ENCODE data around the gene SPEM3.
A peak's percentile ranks its signal among the peaks of the same experiment; 100 is the strongest.

SPEM3 gene

DNA sequence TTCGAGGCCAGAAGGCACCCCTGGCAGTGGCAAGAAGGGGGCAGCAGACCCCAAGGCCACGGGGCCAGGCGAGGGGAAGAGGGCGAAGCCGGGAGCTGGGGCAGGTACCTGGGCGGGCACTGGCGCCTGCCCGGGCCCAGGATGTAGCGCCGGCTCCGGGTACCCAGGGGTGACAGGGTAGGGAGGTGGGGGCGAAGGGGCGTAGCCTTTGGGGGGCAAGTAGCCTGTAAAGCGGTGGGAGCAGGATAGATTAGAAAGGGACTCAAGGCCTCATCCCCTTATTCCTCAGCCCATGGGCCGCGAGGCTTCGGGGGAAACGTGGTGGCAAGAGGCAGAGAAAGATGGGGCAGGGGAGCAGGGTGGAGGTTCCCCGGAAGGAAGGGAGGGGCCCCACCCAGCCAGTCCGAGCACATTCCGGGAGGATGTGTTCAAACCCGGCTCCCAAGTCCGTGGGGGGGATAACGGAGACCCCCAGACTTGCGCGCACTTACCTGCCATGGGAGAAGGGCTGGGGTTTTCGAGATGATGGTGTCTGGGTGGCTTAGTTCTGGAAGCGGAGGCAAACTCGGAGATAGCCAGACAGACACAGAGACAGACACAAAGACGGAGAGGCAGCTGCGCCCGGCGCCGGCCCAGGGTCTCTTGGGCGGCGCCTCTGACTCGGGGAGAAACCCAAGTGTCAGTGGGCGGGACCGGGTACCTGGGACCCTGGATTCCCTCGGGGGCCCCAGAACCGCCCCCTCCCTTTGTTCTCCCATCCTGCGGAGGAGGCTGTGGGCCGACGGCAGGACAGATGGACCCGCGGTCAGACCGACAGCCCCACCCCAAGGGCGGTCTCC lies 34.8 kb upstream of the SPEM3 start:
- Histone ChIP-seq H2BK5ac (ENCODE audit: low read depth, low read length, poor library complexity) (peak overlapping the region; percentile 78), H3K18ac (ENCODE audit: low read length) (peak overlapping the region; percentile 71), H3K36me3 (ENCODE audit: control insufficient read depth in 1 of 2, insufficient read depth in 2 of 2, low read length in 2 of 2) (peaks cover 31 to 36% of the 10 kb centered on the region in 2 experiments), H4K91ac (ENCODE audit: low read depth, low read length) (peak overlapping the region; percentile 64), H3K4ac (ENCODE audit: low read depth, low read length) (peak overlapping the region; percentile 60), H3K79me1 (ENCODE audit: low read length) (peaks cover 17% of the 10 kb centered on the region), H3K4me2 (ENCODE audit: low read length) (peak overlapping the region; percentile 92), H3K9me3 (ENCODE audit: insufficient read depth, low read depth, low read length) (no peaks in the 10 kb centered on the region), H3K4me1 (ENCODE audit: control insufficient read depth in 1 of 2, insufficient read depth in 2 of 2, low read length in 2 of 2) (peaks cover 11 to 16% of the 10 kb centered on the region in 2 experiments), H2AFZ (ENCODE audit: insufficient read depth, low read length, poor library complexity) (peak overlapping the region; percentile 61), H4K8ac (ENCODE audit: low read depth, low read length) (peak overlapping the region; percentile 75), H2BK120ac (ENCODE audit: insufficient read depth, low read length, poor library complexity) (peak overlapping the region; percentile 29), H3K79me2 (ENCODE audit: control insufficient read depth, insufficient read depth, low read length, poor library complexity) (peaks cover 12% of the 10 kb centered on the region), H3K14ac (ENCODE audit: low read length) (peak overlapping the region; percentile 84), H2BK12ac (ENCODE audit: low read length) (peak overlapping the region; percentile 15), H4K12ac (ENCODE audit: low read depth, low read length) (peak overlapping the region; percentile 56), H3K9ac (ENCODE audit: low read length) (peak overlapping the region; percentile 81), H3K4me3 (ENCODE audit: low read depth, low read length) (peak overlapping the region; percentile 85), H3K23ac (ENCODE audit: low read length) (no peak overlapping the region), H3K27ac (ENCODE audit: low read depth, low read length) (peak overlapping the region; percentile 51), H2AK5ac (ENCODE audit: low read length) (peak overlapping the region; percentile 83), H3K27me3 (ENCODE audit: insufficient read depth, low read length) (no peaks in the 10 kb centered on the region)
- peak in 1 of 2 donors; percentile 37 for DNase-seq
- WGBS (ENCODE audit: extremely low coverage, insufficient coverage, insufficient read length) = no CpG with 5 or more reads among the region's 48 CpGs

DNA sequence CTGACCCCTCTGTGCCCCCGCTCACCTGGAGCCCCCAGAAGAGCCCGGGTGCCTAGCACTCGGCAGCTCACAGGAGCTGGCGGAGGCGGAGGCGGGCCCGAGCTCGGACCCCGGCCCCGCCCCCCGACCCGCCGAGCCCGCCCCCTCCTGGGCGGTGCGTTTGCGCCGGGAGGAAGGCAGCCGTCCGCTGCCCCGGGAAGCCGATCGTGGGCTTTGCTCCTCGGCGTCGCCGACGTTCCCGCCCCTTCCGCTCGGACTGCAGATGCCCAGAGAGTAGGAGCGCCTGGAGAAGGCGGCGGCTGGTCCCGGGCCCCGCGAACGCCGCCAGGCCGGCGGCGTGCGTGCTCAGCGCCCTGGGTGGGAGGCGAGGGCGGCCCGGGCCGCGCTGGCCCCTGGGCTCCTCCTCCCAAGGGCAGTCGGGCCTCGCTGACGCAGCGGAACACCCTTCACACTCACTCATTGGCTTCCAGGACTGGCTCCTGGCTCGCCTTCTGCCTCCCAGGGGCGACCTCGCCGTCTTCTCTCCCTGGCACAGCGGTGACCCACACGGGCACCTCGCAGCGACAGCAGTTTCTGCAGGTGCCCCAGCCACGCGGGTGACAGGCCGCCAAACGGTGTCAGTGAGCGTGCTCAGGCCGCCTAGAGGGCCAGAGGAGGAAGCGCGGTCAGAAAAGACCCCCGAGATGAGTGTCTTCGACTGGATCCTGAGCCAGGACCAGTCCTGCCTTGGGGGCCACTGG lies 34.0 kb upstream of the SPEM3 start, which contains the start of gene PLSCR3:
Gene PLSCR3, minus strand, starts transcription at position 74 of the 740 bp plus-strand sequence. CDS start 415 bp downstream, outside the sequence.
- Histone ChIP-seq H3K4me3 (ENCODE audit: low read depth, low read length) (peak within 1 kb of the TSS; percentile 85), H3K27ac (ENCODE audit: low read depth, low read length) (peak within 1 kb of the TSS; percentile 86), H3K4me1 (ENCODE audit: control insufficient read depth in 1 of 2, insufficient read depth in 2 of 2, low read length in 2 of 2) (peaks cover 11 to 16% of the 10 kb centered on the region in 2 experiments), H3K14ac (ENCODE audit: low read length) (peak within 1 kb of the TSS; percentile 84), H2BK12ac (ENCODE audit: low read length) (peak within 1 kb of the TSS; percentile 37), H2AK5ac (ENCODE audit: low read length) (peak within 1 kb of the TSS; percentile 83), H3K23ac (ENCODE audit: low read length) (no peak within 1 kb of the TSS), H2BK5ac (ENCODE audit: low read depth, low read length, poor library complexity) (peak within 1 kb of the TSS; percentile 78), H3K79me1 (ENCODE audit: low read length) (peaks cover 17% of the 10 kb centered on the region), H3K9ac (ENCODE audit: low read length) (peak within 1 kb of the TSS; percentile 81), H2AFZ (ENCODE audit: insufficient read depth, low read length, poor library complexity) (peak within 1 kb of the TSS; percentile 61), H4K8ac (ENCODE audit: low read depth, low read length) (peak within 1 kb of the TSS; percentile 89), H3K18ac (ENCODE audit: low read length) (peak within 1 kb of the TSS; percentile 89), H4K91ac (ENCODE audit: low read depth, low read length) (peak within 1 kb of the TSS; percentile 79), H3K36me3 (ENCODE audit: control insufficient read depth in 1 of 2, insufficient read depth in 2 of 2, low read length in 2 of 2) (peaks cover 24 to 28% of the 10 kb centered on the region in 2 experiments), H3K9me3 (ENCODE audit: insufficient read depth, low read depth, low read length) (no peaks in the 10 kb centered on the region), H4K12ac (ENCODE audit: low read depth, low read length) (peak within 1 kb of the TSS; percentile 89), H3K79me2 (ENCODE audit: control insufficient read depth, insufficient read depth, low read length, poor library complexity) (peaks cover 12% of the 10 kb centered on the region), H3K4me2 (ENCODE audit: low read length) (peak within 1 kb of the TSS; percentile 92), H3K27me3 (ENCODE audit: insufficient read depth, low read length) (no peaks in the 10 kb centered on the region), H2BK120ac (ENCODE audit: insufficient read depth, low read length, poor library complexity) (peak within 1 kb of the TSS; percentile 83), H3K4ac (ENCODE audit: low read depth, low read length) (peak within 1 kb of the TSS; percentile 66)
- WGBS (ENCODE audit: extremely low coverage, insufficient coverage, insufficient read length) = no CpG with 5 or more reads among the region's 71 CpGs
- DNase-seq = peak; percentile 76 to 80

DNA sequence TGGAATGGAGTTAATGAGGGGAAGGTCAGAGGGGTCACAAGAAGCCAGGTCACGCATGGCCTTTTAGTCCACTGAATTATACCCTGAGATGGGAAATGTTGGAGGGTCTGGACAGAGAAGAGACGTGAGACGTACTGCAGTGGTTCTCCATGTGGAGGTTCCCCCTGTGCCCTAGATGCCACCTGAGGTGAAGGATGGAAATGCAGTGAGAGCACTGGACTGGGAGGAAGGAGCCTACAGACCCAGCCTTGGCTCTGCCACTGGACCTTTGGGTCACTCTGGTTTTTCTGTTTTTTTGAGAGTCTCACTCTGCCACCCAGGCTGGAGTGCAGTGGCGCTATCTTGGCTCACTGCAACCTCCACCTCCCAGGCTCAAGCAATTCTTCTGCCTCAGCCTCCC lies 32.5 kb upstream of the SPEM3 start:
- Histone ChIP-seq H4K12ac (ENCODE audit: low read depth, low read length) (no peak overlapping the region), H2BK5ac (ENCODE audit: low read depth, low read length, poor library complexity) (no peak overlapping the region), H3K23ac (ENCODE audit: low read length) (no peak overlapping the region), H3K9me3 (ENCODE audit: insufficient read depth, low read depth, low read length) (no peaks in the 10 kb centered on the region), H3K79me2 (ENCODE audit: control insufficient read depth, insufficient read depth, low read length, poor library complexity) (peaks cover 12% of the 10 kb centered on the region), H3K9ac (ENCODE audit: low read length) (no peak overlapping the region), H3K4me1 (ENCODE audit: control insufficient read depth in 1 of 2, insufficient read depth in 2 of 2, low read length in 2 of 2) (peaks cover 14 to 18% of the 10 kb centered on the region in 2 experiments), H2AFZ (ENCODE audit: insufficient read depth, low read length, poor library complexity) (no peak overlapping the region), H3K4ac (ENCODE audit: low read depth, low read length) (no peak overlapping the region), H3K27me3 (ENCODE audit: insufficient read depth, low read length) (no peaks in the 10 kb centered on the region), H2AK5ac (ENCODE audit: low read length) (peak overlapping the region; percentile 46), H3K27ac (ENCODE audit: low read depth, low read length) (no peak overlapping the region), H3K4me3 (ENCODE audit: low read depth, low read length) (peak overlapping the region; percentile 7), H2BK120ac (ENCODE audit: insufficient read depth, low read length, poor library complexity) (no peak overlapping the region), H3K36me3 (ENCODE audit: control insufficient read depth in 1 of 2, insufficient read depth in 2 of 2, low read length in 2 of 2) (peaks cover 10 to 13% of the 10 kb centered on the region in 2 experiments), H3K14ac (ENCODE audit: low read length) (no peak overlapping the region), H4K8ac (ENCODE audit: low read depth, low read length) (no peak overlapping the region), H2BK12ac (ENCODE audit: low read length) (no peak overlapping the region), H3K4me2 (ENCODE audit: low read length) (no peak overlapping the region), H3K18ac (ENCODE audit: low read length) (no peak overlapping the region), H4K91ac (ENCODE audit: low read depth, low read length) (no peak overlapping the region), H3K79me1 (ENCODE audit: low read length) (peaks cover 17% of the 10 kb centered on the region)
- no CpG with 5 or more reads among the region's 4 CpGs for WGBS (ENCODE audit: extremely low coverage, insufficient coverage, insufficient read length)
- DNase-seq = no peak

DNA sequence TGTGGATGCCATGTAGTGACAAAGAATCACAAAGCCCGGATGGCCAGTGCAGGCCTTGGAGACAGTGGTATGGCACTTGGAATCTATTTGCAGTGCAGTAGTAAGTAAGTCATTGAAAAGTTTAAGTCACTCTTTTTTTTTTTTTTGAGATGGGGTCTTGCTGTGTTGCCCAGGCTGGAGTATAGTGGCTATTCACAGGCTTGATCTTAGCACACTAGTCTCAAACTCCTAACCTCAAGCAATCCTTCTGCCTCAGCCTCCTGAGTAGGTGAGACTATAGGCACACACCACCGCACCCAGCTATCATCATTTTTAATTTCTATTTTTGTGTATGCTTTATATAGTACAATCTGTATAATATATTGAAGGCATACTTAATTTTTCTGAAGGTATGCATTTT lies 30.0 kb upstream of the SPEM3 start:
- Histone ChIP-seq H3K4me1 (ENCODE audit: control insufficient read depth in 1 of 2, insufficient read depth in 2 of 2, low read length in 2 of 2) (peaks cover 13 to 17% of the 10 kb centered on the region in 2 experiments), H3K79me2 (ENCODE audit: control insufficient read depth, insufficient read depth, low read length, poor library complexity) (peaks cover 9% of the 10 kb centered on the region), H2AFZ (ENCODE audit: insufficient read depth, low read length, poor library complexity) (no peak overlapping the region), H3K4ac (ENCODE audit: low read depth, low read length) (no peak overlapping the region), H4K8ac (ENCODE audit: low read depth, low read length) (no peak overlapping the region), H3K27me3 (ENCODE audit: insufficient read depth, low read length) (no peaks in the 10 kb centered on the region), H4K12ac (ENCODE audit: low read depth, low read length) (no peak overlapping the region), H3K14ac (ENCODE audit: low read length) (no peak overlapping the region), H2BK12ac (ENCODE audit: low read length) (no peak overlapping the region), H3K27ac (ENCODE audit: low read depth, low read length) (no peak overlapping the region), H2BK120ac (ENCODE audit: insufficient read depth, low read length, poor library complexity) (no peak overlapping the region), H2BK5ac (ENCODE audit: low read depth, low read length, poor library complexity) (no peak overlapping the region), H3K36me3 (ENCODE audit: control insufficient read depth in 1 of 2, insufficient read depth in 2 of 2, low read length in 2 of 2) (no peaks in the 10 kb centered on the region), H3K9me3 (ENCODE audit: insufficient read depth, low read depth, low read length) (no peaks in the 10 kb centered on the region), H3K4me3 (ENCODE audit: low read depth, low read length) (no peak overlapping the region), H3K4me2 (ENCODE audit: low read length) (no peak overlapping the region), H4K91ac (ENCODE audit: low read depth, low read length) (no peak overlapping the region), H3K9ac (ENCODE audit: low read length) (no peak overlapping the region), H3K18ac (ENCODE audit: low read length) (no peak overlapping the region), H3K23ac (ENCODE audit: low read length) (no peak overlapping the region), H3K79me1 (ENCODE audit: low read length) (peaks cover 19% of the 10 kb centered on the region), H2AK5ac (ENCODE audit: low read length) (no peak overlapping the region)
- DNase-seq = no peak
- no CpG with 5 or more reads among the region's 2 CpGs for WGBS (ENCODE audit: extremely low coverage, insufficient coverage, insufficient read length)
